ENCODE measurements around the gene TMEM156.

Gene TMEM156

DNA sequence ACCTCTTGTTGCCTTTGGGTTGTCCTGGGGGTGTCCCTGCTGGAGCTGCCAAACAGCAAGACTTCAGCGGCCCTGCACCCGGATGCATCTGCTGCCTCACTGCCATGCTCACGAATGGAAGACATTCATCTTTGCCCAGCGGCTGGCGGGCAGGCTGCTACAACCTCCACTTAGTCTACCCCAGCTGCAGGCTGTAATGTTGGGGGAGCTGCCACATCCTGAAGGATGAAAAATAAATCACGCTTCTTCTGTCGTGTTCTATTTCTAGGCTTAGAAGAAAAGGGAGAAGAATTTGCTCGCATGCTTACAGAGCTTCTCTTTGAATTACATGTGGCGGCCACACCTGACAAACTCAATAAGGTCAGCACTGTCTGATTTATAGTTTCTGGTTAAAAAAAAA is 103.2 kb downstream of the TMEM156 start:
- no peaks in the 10 kb centered on the region for H3K9me3 Mint-ChIP-seq

DNA sequence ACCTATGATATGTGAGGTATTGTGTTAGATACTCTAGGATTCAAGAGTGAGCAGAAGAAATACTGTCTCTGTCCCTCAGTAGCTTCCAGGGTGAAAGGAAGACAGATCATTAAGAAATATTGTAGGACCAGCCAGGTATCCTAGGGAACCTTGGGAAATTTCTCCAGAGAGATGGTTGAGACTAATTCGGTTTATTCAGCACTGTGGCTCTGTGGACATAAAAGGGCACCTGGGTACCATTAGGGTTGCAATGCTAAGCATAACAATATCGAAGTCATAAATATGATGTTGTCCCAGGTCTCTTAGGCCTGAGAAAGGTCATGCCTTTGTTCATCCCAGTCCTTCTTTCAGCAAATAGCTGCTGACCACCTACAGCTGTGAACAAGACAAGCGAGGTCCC is 103.6 kb downstream of the TMEM156 start:
- peaks cover 28% of the 10 kb centered on the region for H3K4me1 Mint-ChIP-seq
- H3K9me3 Mint-ChIP-seq, result no peaks in the 10 kb centered on the region
- no peaks in the 10 kb centered on the region for H3K27me3 Mint-ChIP-seq (ENCODE audit: low read depth)
- peaks cover 47% of the 10 kb centered on the region for H3K36me3 Mint-ChIP-seq (ENCODE audit: low read depth)
- TF ChIP-seq, protein P1, sequence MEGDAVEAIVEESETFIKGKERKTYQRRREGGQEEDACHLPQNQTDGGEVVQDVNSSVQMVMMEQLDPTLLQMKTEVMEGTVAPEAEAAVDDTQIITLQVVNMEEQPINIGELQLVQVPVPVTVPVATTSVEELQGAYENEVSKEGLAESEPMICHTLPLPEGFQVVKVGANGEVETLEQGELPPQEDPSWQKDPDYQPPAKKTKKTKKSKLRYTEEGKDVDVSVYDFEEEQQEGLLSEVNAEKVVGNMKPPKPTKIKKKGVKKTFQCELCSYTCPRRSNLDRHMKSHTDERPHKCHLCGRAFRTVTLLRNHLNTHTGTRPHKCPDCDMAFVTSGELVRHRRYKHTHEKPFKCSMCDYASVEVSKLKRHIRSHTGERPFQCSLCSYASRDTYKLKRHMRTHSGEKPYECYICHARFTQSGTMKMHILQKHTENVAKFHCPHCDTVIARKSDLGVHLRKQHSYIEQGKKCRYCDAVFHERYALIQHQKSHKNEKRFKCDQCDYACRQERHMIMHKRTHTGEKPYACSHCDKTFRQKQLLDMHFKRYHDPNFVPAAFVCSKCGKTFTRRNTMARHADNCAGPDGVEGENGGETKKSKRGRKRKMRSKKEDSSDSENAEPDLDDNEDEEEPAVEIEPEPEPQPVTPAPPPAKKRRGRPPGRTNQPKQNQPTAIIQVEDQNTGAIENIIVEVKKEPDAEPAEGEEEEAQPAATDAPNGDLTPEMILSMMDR (IDR thresholded peaks at IDR 0.05; ENCODE audit: unreplicated experiment in 3 of 3), result no peak
- H3K27ac Mint-ChIP-seq, result no peak overlapping the region
- H3K4me3 Mint-ChIP-seq, result no peak overlapping the region

More for the DNA sequence above, 103.2 kb downstream of the TMEM156 start:
- Mint-ChIP-seq H3K27ac (peak overlapping the region in 2 of 3 experiments; percentile 25 to 70), H3K4me1 (peaks cover 24% of the 10 kb centered on the region), H3K27me3 (ENCODE audit: low read depth) (no peaks in the 10 kb centered on the region), H3K4me3 (no peak overlapping the region), H3K36me3 (ENCODE audit: low read depth) (peaks cover 51% of the 10 kb centered on the region)
- TF ChIP-seq, protein P1 (IDR thresholded peaks at IDR 0.05; ENCODE audit: unreplicated experiment in 3 of 3), result no peak

DNA sequence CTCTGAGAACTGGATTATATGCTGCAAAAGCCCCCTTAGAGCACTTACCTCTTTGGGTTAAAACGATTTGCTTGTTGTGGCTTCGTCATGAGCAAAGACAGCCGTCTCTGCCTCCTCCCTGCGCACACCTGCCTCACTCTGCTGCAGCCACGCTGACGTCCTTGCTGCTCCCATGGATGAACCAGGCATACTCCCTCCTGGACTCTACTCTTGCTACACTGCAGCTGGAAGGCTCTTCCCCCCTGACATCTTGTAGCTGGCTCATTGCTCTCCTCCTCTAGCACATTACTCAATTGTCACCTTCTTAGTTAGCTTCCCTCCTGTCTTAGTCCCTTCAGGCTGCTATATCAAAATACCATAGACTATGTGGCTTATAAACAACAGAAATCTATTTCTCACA is 105.3 kb downstream of the TMEM156 start:
- Mint-ChIP-seq H3K4me3 (no peak overlapping the region), H3K9me3 (no peaks in the 10 kb centered on the region), H3K36me3 (ENCODE audit: low read depth) (peaks cover 34% of the 10 kb centered on the region), H3K27me3 (ENCODE audit: low read depth) (no peaks in the 10 kb centered on the region), H3K27ac (peak overlapping the region in 2 of 3 experiments; percentile 58 to 59), H3K4me1 (peaks cover 29% of the 10 kb centered on the region)
- TF ChIP-seq, protein P1 (IDR thresholded peaks at IDR 0.05; ENCODE audit: unreplicated experiment in 3 of 3), result no peak

DNA sequence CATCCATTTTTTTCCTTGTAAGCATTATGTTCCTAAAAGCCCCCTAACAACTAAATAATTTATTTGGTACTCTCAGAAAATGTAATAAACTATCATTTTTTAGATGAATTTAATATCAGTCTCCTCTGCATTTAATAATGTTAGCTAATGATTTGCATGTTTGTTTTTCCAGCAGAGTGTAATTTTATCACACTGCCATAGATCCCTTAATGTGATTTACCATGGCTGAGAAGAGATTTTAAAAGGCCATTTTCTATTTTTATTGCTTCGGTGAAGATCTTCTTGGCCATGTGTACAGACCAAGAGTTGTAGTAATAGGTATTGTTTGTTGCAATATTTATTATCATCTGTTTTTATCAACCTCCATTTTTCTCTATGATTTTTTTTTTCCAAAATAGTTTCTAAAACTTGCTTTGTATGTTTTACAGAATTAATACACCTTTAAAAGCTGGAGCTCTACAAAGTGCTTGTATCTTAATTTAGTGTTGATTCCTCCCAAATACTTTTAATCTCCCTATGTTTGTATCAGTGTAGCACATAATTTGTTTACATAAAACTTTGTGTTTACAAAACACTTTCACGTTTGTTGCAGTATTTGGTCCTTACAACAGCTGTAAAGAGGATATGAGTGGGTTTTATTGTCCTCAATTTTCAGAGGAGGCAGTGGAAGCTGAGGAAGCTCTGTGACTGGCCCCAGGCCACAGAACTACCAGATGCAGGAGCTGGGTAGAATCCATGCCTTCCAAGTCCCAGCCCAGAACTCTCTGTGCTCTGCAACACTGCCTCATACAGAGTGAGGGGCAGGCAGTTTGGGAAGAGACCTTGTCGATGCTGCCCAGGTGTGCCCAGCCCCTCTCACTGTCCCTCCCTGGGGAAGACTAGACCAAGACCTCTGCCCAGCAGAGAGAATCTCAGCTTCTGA is 106.5 kb downstream of the TMEM156 start:
- no peak overlapping the region for H3K4me3 Mint-ChIP-seq
- peaks cover 34% of the 10 kb centered on the region for H3K36me3 Mint-ChIP-seq (ENCODE audit: low read depth)
- TF ChIP-seq, protein P1 (IDR thresholded peaks at IDR 0.05; ENCODE audit: unreplicated experiment in 3 of 3), result no peak
- peaks cover 29% of the 10 kb centered on the region for H3K4me1 Mint-ChIP-seq
- H3K9me3 Mint-ChIP-seq, result no peaks in the 10 kb centered on the region
- H3K27ac Mint-ChIP-seq, result peak overlapping the region; percentile 7 to 58 (median 39)
- H3K27me3 Mint-ChIP-seq (ENCODE audit: low read depth), result no peaks in the 10 kb centered on the region

DNA sequence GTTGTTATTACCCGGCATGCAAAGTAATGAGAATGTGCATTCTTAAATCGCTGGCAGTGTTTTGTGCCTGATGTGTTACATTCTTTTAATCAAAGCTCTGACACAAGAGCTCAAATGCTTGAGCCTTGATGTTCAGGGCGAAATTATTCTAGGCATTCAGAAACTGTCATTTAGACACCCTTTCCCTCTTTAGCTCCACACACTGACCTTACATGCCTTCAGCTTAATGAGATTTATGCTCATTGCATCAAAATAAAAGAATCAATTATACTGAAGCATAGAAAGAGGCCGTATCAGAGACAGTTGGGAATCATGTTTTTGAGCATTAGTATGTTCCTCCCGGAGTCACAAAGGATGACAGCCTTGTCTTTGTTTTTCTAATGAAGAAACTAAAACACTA is 107.9 kb downstream of the TMEM156 start:
- H3K27me3 Mint-ChIP-seq (ENCODE audit: low read depth), result no peaks in the 10 kb centered on the region
- H3K27ac Mint-ChIP-seq, result peak overlapping the region; percentile 79 to 90 (median 88)
- TF ChIP-seq, protein P1 (IDR thresholded peaks at IDR 0.05; ENCODE audit: unreplicated experiment in 3 of 3), result no peak
- peaks cover 23% of the 10 kb centered on the region for H3K4me1 Mint-ChIP-seq
- peaks cover 33% of the 10 kb centered on the region for H3K36me3 Mint-ChIP-seq (ENCODE audit: low read depth)
- no peaks in the 10 kb centered on the region for H3K9me3 Mint-ChIP-seq
- H3K4me3 Mint-ChIP-seq, result no peak overlapping the region
